K562 (cell line): ENCODE results near the gene GIGYF1. TPM values are rescaled to one million over a fixed set of nuclear protein-coding genes. Genes with fewer than 3 reads are reported as not detected.

ENCODE experiments used
- BCOR ChIP-seq: fragments of 450-650 bp; IDR thresholded peaks from 2 replicates; pipeline ENCODE4 v1.6.1; 2016
- CBX1 ChIP-seq: sonication (generic); IDR thresholded peaks from 2 replicates; pipeline ENCODE4 v1.6.1; 2016; ENCODE audit warnings: antibody characterized with exemption, low read depth, mild to moderate bottlenecking
- CBX5 ChIP-seq: IDR thresholded peaks from 2 replicates; pipeline ENCODE4 v1.6.1; 2014; ENCODE audit warnings: low read depth, borderline replicate concordance
- CREM ChIP-seq: IDR thresholded peaks from 2 replicates; pipeline ENCODE4 v1.6.1; 2014; ENCODE audit warnings: antibody characterized with exemption, low read depth
- EGR1 ChIP-seq: fragments of 450-650 bp; conservative IDR thresholded peaks from 2 replicates; pipeline ENCODE4 v1.6.1; 2017; ENCODE audit warnings: mild to moderate bottlenecking
- ERF ChIP-seq: fragments of 450-650 bp; formaldehyde crosslinking; IDR thresholded peaks from 2 replicates; pipeline ENCODE4 v1.4.0; 2020; ENCODE audit warnings: mild to moderate bottlenecking, mixed read lengths
- GATAD2A ChIP-seq: fragments of 450-650 bp; IDR thresholded peaks from 2 replicates; pipeline ENCODE4 v1.6.1; 2017
- HLTF ChIP-seq: fragments of 450-650 bp; IDR thresholded peaks from 2 replicates; pipeline ENCODE4 v1.6.1; 2016
- KLF10 ChIP-seq: fragments of 250-450 bp; sonication (Bioruptor Pico); IDR thresholded peaks from 2 replicates; pipeline ENCODE4 v1.6.1; 2021; ENCODE audit warnings: matching md5 sums
- MAZ ChIP-seq, 2 experiments: fragments of 450-650 bp in 1 of 2; sonication (generic) in 1 of 2; formaldehyde crosslinking; IDR thresholded peaks in 1 of 2; conservative IDR thresholded peaks in 1 of 2; 2 replicates each; pipeline versions ENCODE4 v1.4.0 to v1.5.0; 2020; ENCODE audit warnings: mild to moderate bottlenecking in 1 of 2, missing genetic modification reagents in 1 of 2
- NFE2L1 ChIP-seq: fragments of 450-650 bp; IDR thresholded peaks from 2 replicates; pipeline ENCODE4 v1.6.1; 2016; ENCODE audit warnings: missing genetic modification characterization, low read depth, mild to moderate bottlenecking, missing compliant biosample characterization, moderate library complexity, borderline replicate concordance
- NFRKB ChIP-seq: fragments of 450-650 bp; IDR thresholded peaks from 2 replicates; pipeline ENCODE4 v1.6.1; 2016; ENCODE audit warnings: low read depth
- PTRF ChIP-seq: fragments of 450-650 bp; IDR thresholded peaks from 2 replicates; pipeline ENCODE4 v1.6.1; 2016; ENCODE audit warnings: mild to moderate bottlenecking, missing genetic modification characterization, missing compliant biosample characterization
- RFX1 ChIP-seq: fragments of 450-650 bp; IDR thresholded peaks from 2 replicates; pipeline ENCODE4 v1.6.1; 2016; ENCODE audit warnings: mild to moderate bottlenecking, moderate library complexity
- SMARCA4 ChIP-seq: fragments of 450-650 bp; IDR thresholded peaks from 2 replicates; pipeline ENCODE4 v1.6.1; 2016
- SMARCA5 ChIP-seq: fragments of 450-650 bp; IDR thresholded peaks from 2 replicates; pipeline ENCODE4 v1.6.1; 2016
- SMC3 ChIP-seq: conservative IDR thresholded peaks from 2 replicates; pipeline ENCODE4 v1.6.1; 2011; ENCODE audit warnings: low read depth, low read length, improper control_type of control experiment; ENCODE audit not compliant: insufficient read depth
- TAL1 ChIP-seq: fragments of 450-650 bp; IDR thresholded peaks from 2 replicates; pipeline ENCODE4 v1.6.1; 2016; ENCODE audit warnings: mild to moderate bottlenecking
- TARDBP ChIP-seq: fragments of 450-650 bp; IDR thresholded peaks from 2 replicates; pipeline ENCODE4 v1.6.1; 2016
- TOE1 ChIP-seq, 2 experiments: fragments of 450-650 bp in 1 of 2; sonication (generic) in 1 of 2; formaldehyde crosslinking in 1 of 2; IDR thresholded peaks; 2 replicates each; pipeline versions ENCODE4 v1.7.1 to v1.8.0; 2016 to 2022; ENCODE audit warnings: borderline replicate concordance in 2 of 2, mild to moderate bottlenecking in 2 of 2, antibody characterized with exemption in 1 of 2, inconsistent platforms in 1 of 2, low read depth in 1 of 2, missing genetic modification reagents in 1 of 2, moderate library complexity in 1 of 2
- XRCC3 ChIP-seq: fragments of 450-650 bp; IDR thresholded peaks from 2 replicates; pipeline ENCODE4 v1.6.1; 2017; ENCODE audit warnings: mild to moderate bottlenecking, moderate library complexity
- ZFPM2 ChIP-seq: fragments of 250-450 bp; sonication (Bioruptor Pico); IDR thresholded peaks from 2 replicates; pipeline ENCODE4 v1.5.1; 2022; ENCODE audit warnings: mild to moderate bottlenecking
- ZNF134 ChIP-seq: fragments of 250-450 bp; sonication (Bioruptor Pico); conservative IDR thresholded peaks from 2 replicates; pipeline ENCODE4 v1.4.0; 2020
- ZNF561 ChIP-seq: fragments of 450-650 bp; formaldehyde crosslinking; conservative IDR thresholded peaks from 2 replicates; pipeline ENCODE4 v1.4.0; 2020; ENCODE audit warnings: mild to moderate bottlenecking, moderate library complexity
- ZNF583 ChIP-seq: fragments of 250-450 bp; sonication (Bioruptor Pico); IDR thresholded peaks from 2 replicates; pipeline ENCODE4 v1.4.0; 2020
- ZNF717 ChIP-seq: fragments of 250-450 bp; sonication (Bioruptor Pico); IDR thresholded peaks from 2 replicates; pipeline ENCODE4 v1.5.0; 2021
- polyA plus RNA-seq, 8 experiments: library from polyadenylated mRNA; depleted of rRNA in 4 of 8; stranded (reverse) in 5 of 8; unstranded in 3 of 8; fragments of >200 nt; fragmentation: Nextera tagmentation in 2 of 8; fragmentation: Illumina TruSeq in 1 of 8; extraction: Ambion mirVana in 2 of 8; extraction: Trizol in 1 of 8; gene quantifications; 2 replicates each; pipeline versions ENCODE4 v1.2.1 to v1.2.3, GENCODE V29; 2011 to 2014; ENCODE audit warnings: inconsistent platforms in 1 of 8, missing spikeins in 1 of 8
- total RNA-seq, 7 experiments: library from RNA; depleted of rRNA in 6 of 7; stranded (reverse); fragments of >200 nt in 6 of 7; fragmentation: Illumina TruSeq in 2 of 7; extraction: Trizol in 2 of 7; gene quantifications; 2 replicates each; pipeline versions ENCODE4 v1.2.1 to v1.2.3, GENCODE V29; 2011 to 2021; ENCODE audit warnings: low replicate concordance in 1 of 7
- TF ChIP-seq, protein P1 (sequence below): sonication (generic); formaldehyde crosslinking; IDR thresholded peaks from 2 replicates; pipeline ENCODE4 v1.8.0; 2022; ENCODE audit warnings: mild to moderate bottlenecking, low read depth, missing genetic modification reagents
- TF ChIP-seq, protein P2 (sequence below): fragments of 450-650 bp; IDR thresholded peaks from 2 replicates; pipeline ENCODE4 v1.7.0; 2016; ENCODE audit warnings: borderline replicate concordance
- TF ChIP-seq, protein P3 (sequence below): fragments of 200-400 bp; formaldehyde crosslinking; IDR thresholded peaks from 2 replicates; pipeline ENCODE4 v1.6.1; 2017; ENCODE audit warnings: mild to moderate bottlenecking, low read depth, low read length, moderate library complexity

GIGYF1 gene
- total and polyA plus RNA-seq, 9 of the 15 experiments (the other 6 are each of a cell fraction or from before 2014, with no cell fraction given) = 0.56 to 76.2 (median 16.8) TPM

DNA sequence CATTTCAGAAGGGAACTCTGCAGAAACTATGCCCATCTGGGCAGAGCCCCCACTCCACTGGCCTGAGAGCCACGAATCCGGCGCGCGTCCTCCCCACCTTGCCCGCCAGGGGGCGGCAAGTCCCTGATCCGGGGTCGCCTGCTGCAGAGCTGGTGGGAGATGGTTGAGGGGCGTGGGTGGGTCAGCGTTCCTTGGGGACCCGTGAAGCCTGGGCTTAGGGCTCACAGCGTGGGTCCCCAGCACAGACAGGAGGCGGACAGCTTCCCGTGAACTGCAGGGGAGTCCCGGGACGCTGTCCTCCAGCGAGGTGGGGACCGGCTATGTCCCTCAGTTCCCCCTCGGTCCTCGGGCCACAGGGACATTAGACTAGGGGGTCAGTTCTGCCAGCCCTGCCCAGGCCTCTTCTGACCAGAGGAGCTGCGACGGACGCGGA is 11.3 kb upstream of the GIGYF1 start (continued):
- TF ChIP-seq CBX1 (no peak; the same call in 1 of the 2 replicates), TOE1 (IDR thresholded peaks at IDR 0.05; ENCODE audit: borderline replicate concordance) (no peak; the same call in 1 of the 2 replicates), TOE1 (CRISPR knock-in tag; IDR thresholded peaks at IDR 0.05; ENCODE audit: borderline replicate concordance, low read depth) (peak; percentile 86; the same call in 1 of the 2 replicates), NFRKB (peak; percentile 35; the same call in 1 of the 2 replicates), ZNF561 (CRISPR knock-in tag) (no peak), SMARCA4 (peak; percentile 67; the same call in 1 of the 2 replicates), PTRF (tag) (no peak), TAL1 (no peak), ZNF583 (CRISPR knock-in tag) (0 out of 2 replicates have a peak, but pooled peaks have one; percentile 67), KLF10 (CRISPR knock-in tag) (no peak), RFX1 (no peak), HLTF (peak; percentile 82; the same call in 1 of the 2 replicates), ZFPM2 (0 out of 2 replicates have a peak, but pooled peaks have one; percentile 73), CREM (peak; percentile 68), GATAD2A (peak; percentile 91), SMC3 (peak; percentile 79), EGR1 (peak; percentile 94), XRCC3 (no peak), ZNF134 (CRISPR knock-in tag) (no peak), CBX5 (peak; percentile 67; the same call in 1 of the 2 replicates), BCOR (peak; percentile 68), SMARCA5 (peak; percentile 90), ERF (peak; percentile 72), TARDBP (peak; percentile 57; the same call in 1 of the 2 replicates), NFE2L1 (tag) (no peak), MAZ (CRISPR knock-in tag; conservative IDR thresholded peaks at IDR 0.05 in 1 of 2, IDR thresholded peaks at IDR 0.05 in 1 of 2) (peak; percentile 64 to 84), ZNF717 (CRISPR knock-in tag) (no peak)
- TF ChIP-seq, protein P1, sequence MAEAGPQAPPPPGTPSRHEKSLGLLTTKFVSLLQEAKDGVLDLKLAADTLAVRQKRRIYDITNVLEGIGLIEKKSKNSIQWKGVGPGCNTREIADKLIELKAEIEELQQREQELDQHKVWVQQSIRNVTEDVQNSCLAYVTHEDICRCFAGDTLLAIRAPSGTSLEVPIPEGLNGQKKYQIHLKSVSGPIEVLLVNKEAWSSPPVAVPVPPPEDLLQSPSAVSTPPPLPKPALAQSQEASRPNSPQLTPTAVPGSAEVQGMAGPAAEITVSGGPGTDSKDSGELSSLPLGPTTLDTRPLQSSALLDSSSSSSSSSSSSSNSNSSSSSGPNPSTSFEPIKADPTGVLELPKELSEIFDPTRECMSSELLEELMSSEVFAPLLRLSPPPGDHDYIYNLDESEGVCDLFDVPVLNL (CRISPR knock-in tag) = no peak; the same call in 1 of the 2 replicates
- TF ChIP-seq, protein P2, sequence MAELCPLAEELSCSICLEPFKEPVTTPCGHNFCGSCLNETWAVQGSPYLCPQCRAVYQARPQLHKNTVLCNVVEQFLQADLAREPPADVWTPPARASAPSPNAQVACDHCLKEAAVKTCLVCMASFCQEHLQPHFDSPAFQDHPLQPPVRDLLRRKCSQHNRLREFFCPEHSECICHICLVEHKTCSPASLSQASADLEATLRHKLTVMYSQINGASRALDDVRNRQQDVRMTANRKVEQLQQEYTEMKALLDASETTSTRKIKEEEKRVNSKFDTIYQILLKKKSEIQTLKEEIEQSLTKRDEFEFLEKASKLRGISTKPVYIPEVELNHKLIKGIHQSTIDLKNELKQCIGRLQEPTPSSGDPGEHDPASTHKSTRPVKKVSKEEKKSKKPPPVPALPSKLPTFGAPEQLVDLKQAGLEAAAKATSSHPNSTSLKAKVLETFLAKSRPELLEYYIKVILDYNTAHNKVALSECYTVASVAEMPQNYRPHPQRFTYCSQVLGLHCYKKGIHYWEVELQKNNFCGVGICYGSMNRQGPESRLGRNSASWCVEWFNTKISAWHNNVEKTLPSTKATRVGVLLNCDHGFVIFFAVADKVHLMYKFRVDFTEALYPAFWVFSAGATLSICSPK = peak; percentile 53; the same call in 1 of the 2 replicates
- TF ChIP-seq, protein P3, sequence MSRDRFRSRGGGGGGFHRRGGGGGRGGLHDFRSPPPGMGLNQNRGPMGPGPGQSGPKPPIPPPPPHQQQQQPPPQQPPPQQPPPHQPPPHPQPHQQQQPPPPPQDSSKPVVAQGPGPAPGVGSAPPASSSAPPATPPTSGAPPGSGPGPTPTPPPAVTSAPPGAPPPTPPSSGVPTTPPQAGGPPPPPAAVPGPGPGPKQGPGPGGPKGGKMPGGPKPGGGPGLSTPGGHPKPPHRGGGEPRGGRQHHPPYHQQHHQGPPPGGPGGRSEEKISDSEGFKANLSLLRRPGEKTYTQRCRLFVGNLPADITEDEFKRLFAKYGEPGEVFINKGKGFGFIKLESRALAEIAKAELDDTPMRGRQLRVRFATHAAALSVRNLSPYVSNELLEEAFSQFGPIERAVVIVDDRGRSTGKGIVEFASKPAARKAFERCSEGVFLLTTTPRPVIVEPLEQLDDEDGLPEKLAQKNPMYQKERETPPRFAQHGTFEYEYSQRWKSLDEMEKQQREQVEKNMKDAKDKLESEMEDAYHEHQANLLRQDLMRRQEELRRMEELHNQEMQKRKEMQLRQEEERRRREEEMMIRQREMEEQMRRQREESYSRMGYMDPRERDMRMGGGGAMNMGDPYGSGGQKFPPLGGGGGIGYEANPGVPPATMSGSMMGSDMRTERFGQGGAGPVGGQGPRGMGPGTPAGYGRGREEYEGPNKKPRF = no peak
